CD4-positive, CD25-positive, alpha-beta regulatory T cell (primary cell): ENCODE data around the gene AR. TPM values are rescaled to one million over a fixed set of nuclear protein-coding genes. Genes with fewer than 3 reads are reported as not detected.
"Not testable (repeated sequence)": the region's sequence is repeated elsewhere in the genome, so short reads cannot be mapped to it uniquely, and the experiment has no call there.

Experiments used
- ATAC-seq, 2 donors: fragments of 150-1000 bp; cut with Tn5 transposase; one replicate each; pipeline ENCODE4 v1.10.0; 2021; ENCODE audit warnings: low read depth in 2 of 2, moderate number of reproducible peaks in 2 of 2, moderate library complexity in 1 of 2
- DNase-seq, 3 donors: peaks; one replicate each; pipeline versions ENCODE4 v3.0.0 to v3.0.0-alpha.2; 2012 to 2022; ENCODE audit warnings: mixed read lengths in 1 of 3
- H3K27ac ChIP-seq: one replicate; pipeline ENCODE4 v1.7.0; 2013; ENCODE audit warnings: mild to moderate bottlenecking, low read length; ENCODE audit not compliant: insufficient read depth, poor library complexity, severe bottlenecking
- H3K27me3 ChIP-seq: one replicate; pipeline ENCODE4 v1.7.0; 2013; ENCODE audit warnings: low read length; ENCODE audit not compliant: control insufficient read depth, insufficient read depth
- H3K36me3 ChIP-seq: one replicate; pipeline ENCODE4 v1.7.0; 2013; ENCODE audit warnings: mild to moderate bottlenecking, low read length, moderate library complexity; ENCODE audit not compliant: control insufficient read depth, insufficient read depth
- H3K4me1 ChIP-seq: 2 replicates; pipeline ENCODE4 v1.7.0; 2013; ENCODE audit warnings: mild to moderate bottlenecking, low read length; ENCODE audit not compliant: insufficient read depth, control insufficient read depth, poor library complexity, severe bottlenecking
- H3K4me3 ChIP-seq: one replicate; pipeline ENCODE4 v1.7.0; 2013; ENCODE audit warnings: low read depth, mild to moderate bottlenecking, low read length, moderate library complexity
- H3K9me3 ChIP-seq, 2 experiments: 1 replicate in 1 of 2; 2 replicates in 1 of 2; pipeline ENCODE4 v1.7.0; 2013; ENCODE audit warnings: low read length in 2 of 2, mild to moderate bottlenecking in 1 of 2, moderate library complexity in 1 of 2; ENCODE audit not compliant: control insufficient read depth in 2 of 2
- H3K27ac Mint-ChIP-seq, 3 donors: one replicate each; pipeline ENCODE4 v1.8.0; 2020 to 2022; ENCODE audit warnings: mild to moderate bottlenecking in 3 of 3, mixed read lengths in 3 of 3, moderate library complexity in 2 of 3
- H3K27me3 Mint-ChIP-seq: one replicate; pipeline ENCODE4 v1.8.0; 2022; ENCODE audit warnings: mild to moderate bottlenecking, mixed read lengths
- H3K36me3 Mint-ChIP-seq: one replicate; pipeline ENCODE4 v1.8.0; 2020; ENCODE audit warnings: mixed read lengths
- H3K4me1 Mint-ChIP-seq, 4 donors: one replicate each; pipeline ENCODE4 v1.8.0; 2020 to 2022; ENCODE audit warnings: mixed read lengths in 4 of 4, mild to moderate bottlenecking in 1 of 4
- H3K4me3 Mint-ChIP-seq, 4 donors: one replicate each; pipeline ENCODE4 v1.8.0; 2020 to 2022; ENCODE audit warnings: mild to moderate bottlenecking in 4 of 4, mixed read lengths in 4 of 4, moderate library complexity in 3 of 4
- H3K9me3 Mint-ChIP-seq, 7 donors: one replicate each; pipeline ENCODE4 v1.8.0; 2020 to 2022; ENCODE audit warnings: mixed read lengths in 7 of 7, mild to moderate bottlenecking in 3 of 7, moderate library complexity in 2 of 7
- polyA plus RNA-seq, 4 donors: library from polyadenylated mRNA; unstranded; fragments of 300-500 nt; fragmentation: Illumina TruSeq; gene quantifications; one replicate each; pipeline ENCODE4 v1.2.3, GENCODE V29; 2021
- total RNA-seq: library from RNA; stranded (reverse); gene quantifications from one replicate; pipeline ENCODE4 v1.2.3, GENCODE V29; 2022

Gene AR
- total and polyA plus RNA-seq, 5 donors from 2014 or later, result 0.11 to 1.4 (median 0.13) TPM

- peaks cover 0 to 2% (median 0%) of the 10 kb centered on the region in 7 donors for H3K9me3 Mint-ChIP-seq
- Histone ChIP-seq H3K36me3 (no peaks in the 10 kb centered on the region), H3K27ac (no peak overlapping the region), H3K4me3 (no peak overlapping the region), H3K9me3 (no peaks in the 10 kb centered on the region), H3K4me1 (no peaks in the 10 kb centered on the region), H3K27me3 (no peaks in the 10 kb centered on the region)
- no peak overlapping the region for H3K27ac Mint-ChIP-seq
- no peaks in the 10 kb centered on the region for H3K36me3 Mint-ChIP-seq
- no peak for ATAC-seq
- no peak overlapping the region for H3K4me3 Mint-ChIP-seq
- H3K4me1 Mint-ChIP-seq, result no peaks in the 10 kb centered on the region
- no peak for DNase-seq
- no peaks in the 10 kb centered on the region for H3K27me3 Mint-ChIP-seq
Measured at GRCh38 chrX:67652543-67652942, 108.7 kb downstream of the AR start.

GRCh38 chrX:67654301-67654700 lies 110.5 kb downstream of the AR start:
- Histone ChIP-seq H3K36me3 (no peaks in the 10 kb centered on the region), H3K4me3 (no peak overlapping the region), H3K9me3 (no peaks in the 10 kb centered on the region), H3K27me3 (no peaks in the 10 kb centered on the region), H3K27ac (no peak overlapping the region), H3K4me1 (no peaks in the 10 kb centered on the region)
- Mint-ChIP-seq H3K9me3 (peaks cover 0 to 2% (median 0%) of the 10 kb centered on the region in 7 donors), H3K4me3 (no peak overlapping the region), H3K27ac (no peak overlapping the region), H3K27me3 (no peaks in the 10 kb centered on the region), H3K4me1 (no peaks in the 10 kb centered on the region), H3K36me3 (no peaks in the 10 kb centered on the region)
- no peak for ATAC-seq
- DNase-seq, result no peak

- no peaks in the 10 kb centered on the region for H3K27me3 Mint-ChIP-seq
- no peaks in the 10 kb centered on the region for H3K36me3 ChIP-seq
- no peak for DNase-seq
- H3K27me3 ChIP-seq, result no peaks in the 10 kb centered on the region
- no peak overlapping the region for H3K27ac ChIP-seq
- H3K9me3 ChIP-seq, result no peaks in the 10 kb centered on the region
- H3K36me3 Mint-ChIP-seq, result no peaks in the 10 kb centered on the region
- no peaks in the 10 kb centered on the region for H3K4me1 Mint-ChIP-seq
- no peak overlapping the region for H3K4me3 ChIP-seq
- no peak overlapping the region for H3K4me3 Mint-ChIP-seq
- H3K9me3 Mint-ChIP-seq, result peaks cover 0 to 7% (median 1%) of the 10 kb centered on the region in 7 donors
- no peak overlapping the region for H3K27ac Mint-ChIP-seq
- H3K4me1 ChIP-seq, result no peaks in the 10 kb centered on the region
- no peak for ATAC-seq
Measured at GRCh38 chrX:67665583-67665982, 121.8 kb downstream of the AR start.

- H3K27ac Mint-ChIP-seq, H3K4me3 ChIP-seq, H3K27me3 ChIP-seq, H3K27ac ChIP-seq, H3K36me3 ChIP-seq, DNase-seq, H3K36me3 Mint-ChIP-seq, H3K27me3 Mint-ChIP-seq, H3K9me3 ChIP-seq, H3K4me1 ChIP-seq, H3K4me1 Mint-ChIP-seq, ATAC-seq, H3K4me3 Mint-ChIP-seq: not testable (repeated sequence)
- peaks cover 0 to 10% (median 0%) of the 10 kb centered on the region in 7 donors for H3K9me3 Mint-ChIP-seq
Measured at GRCh38 chrX:67670717-67671116, 126.9 kb downstream of the AR start.

- H3K27me3 Mint-ChIP-seq, result no peaks in the 10 kb centered on the region
- Histone ChIP-seq H3K4me3 (no peak overlapping the region), H3K36me3 (no peaks in the 10 kb centered on the region), H3K27ac (no peak overlapping the region), H3K9me3 (no peaks in the 10 kb centered on the region), H3K27me3 (no peaks in the 10 kb centered on the region), H3K4me1 (no peaks in the 10 kb centered on the region)
- H3K4me3 Mint-ChIP-seq, result no peak overlapping the region
- no peaks in the 10 kb centered on the region for H3K4me1 Mint-ChIP-seq
- no peaks in the 10 kb centered on the region for H3K36me3 Mint-ChIP-seq
- H3K27ac Mint-ChIP-seq, result no peak overlapping the region
- DNase-seq (no peak), ATAC-seq (no peak)
- H3K9me3 Mint-ChIP-seq, result peaks cover 0 to 10% (median 0%) of the 10 kb centered on the region in 7 donors
Measured at GRCh38 chrX:67673741-67674274, 130.0 kb downstream of the AR start.

- no peak overlapping the region for H3K4me3 ChIP-seq
- H3K27me3 ChIP-seq, result no peaks in the 10 kb centered on the region
- Mint-ChIP-seq H3K4me1 (no peaks in the 10 kb centered on the region), H3K27ac (no peak overlapping the region), H3K4me3 (no peak overlapping the region), H3K36me3 (no peaks in the 10 kb centered on the region), H3K9me3 (peaks cover 0 to 10% (median 0%) of the 10 kb centered on the region in 7 donors), H3K27me3 (no peaks in the 10 kb centered on the region)
- no peaks in the 10 kb centered on the region for H3K36me3 ChIP-seq
- H3K27ac ChIP-seq, result no peak overlapping the region
- DNase-seq (no peak), ATAC-seq (no peak)
- H3K4me1 ChIP-seq, result no peaks in the 10 kb centered on the region
- H3K9me3 ChIP-seq, result no peaks in the 10 kb centered on the region
Measured at GRCh38 chrX:67674741-67675140, 130.9 kb downstream of the AR start.

GRCh38 chrX:67684136-67684535 lies 140.3 kb downstream of the AR start:
- Mint-ChIP-seq H3K27me3 (no peaks in the 10 kb centered on the region), H3K27ac (no peak overlapping the region), H3K4me1 (no peaks in the 10 kb centered on the region), H3K36me3 (no peaks in the 10 kb centered on the region), H3K9me3 (peaks cover 0 to 9% (median 0%) of the 10 kb centered on the region in 7 donors), H3K4me3 (no peak overlapping the region)
- H3K4me3 ChIP-seq, result no peak overlapping the region
- H3K27me3 ChIP-seq, result no peaks in the 10 kb centered on the region
- DNase-seq, result no peak
- H3K27ac ChIP-seq, result no peak overlapping the region
- ATAC-seq, result no peak
- no peaks in the 10 kb centered on the region for H3K36me3 ChIP-seq
- H3K4me1 ChIP-seq, result no peaks in the 10 kb centered on the region
- H3K9me3 ChIP-seq, result no peaks in the 10 kb centered on the region

GRCh38 chrX:67692246-67692645 lies 148.4 kb downstream of the AR start:
- Histone ChIP-seq H3K27ac (no peak overlapping the region), H3K4me3 (no peak overlapping the region), H3K4me1 (no peaks in the 10 kb centered on the region), H3K9me3 (no peaks in the 10 kb centered on the region), H3K27me3 (no peaks in the 10 kb centered on the region), H3K36me3 (no peaks in the 10 kb centered on the region)
- H3K4me3 Mint-ChIP-seq, result no peak overlapping the region
- H3K27me3 Mint-ChIP-seq, result no peaks in the 10 kb centered on the region
- ATAC-seq (no peak), DNase-seq (no peak)
- no peaks in the 10 kb centered on the region for H3K4me1 Mint-ChIP-seq
- H3K9me3 Mint-ChIP-seq, result peaks cover 0 to 4% (median 0%) of the 10 kb centered on the region in 7 donors
- H3K36me3 Mint-ChIP-seq, result no peaks in the 10 kb centered on the region
- H3K27ac Mint-ChIP-seq, result no peak overlapping the region
